SW480 (cell line): ENCODE measurements around the gene ADAMTS5.

Experiments
- DNase-seq: peaks from one replicate; pipeline ENCODE4 v3.0.0-alpha.2; 2016; ENCODE audit warnings: low spot score

The ADAMTS5 gene

GRCh38 chr21:26948194-26948593, 18.7 kb downstream of the ADAMTS5 start:
- DNase-seq, result no peak

GRCh38 chr21:26946744-26947446, 20.0 kb downstream of the ADAMTS5 start:
- no peak for DNase-seq

GRCh38 chr21:26945916-26946675, 20.8 kb downstream of the ADAMTS5 start:
- DNase-seq, result no peak

DNA sequence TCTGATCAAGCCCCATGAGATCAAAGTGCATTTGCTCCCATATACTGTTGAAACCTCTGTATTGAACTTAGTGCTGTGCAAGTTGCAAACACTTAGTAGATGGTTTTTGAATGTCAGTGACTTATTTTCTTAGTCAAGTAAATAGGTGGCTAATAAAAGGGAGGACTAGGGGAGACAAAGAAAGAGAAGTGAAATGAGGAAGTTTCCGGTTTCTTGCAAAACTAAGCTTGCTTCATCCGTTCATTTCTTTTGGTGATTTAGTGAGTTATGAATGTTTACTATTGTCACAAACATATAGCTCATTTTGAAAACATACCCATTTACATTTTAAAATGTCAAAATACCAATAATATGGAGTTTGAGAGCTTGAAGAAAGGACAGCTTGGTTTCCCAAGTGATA, 23.0 kb downstream of the ADAMTS5 start:
- no peak for DNase-seq

DNA sequence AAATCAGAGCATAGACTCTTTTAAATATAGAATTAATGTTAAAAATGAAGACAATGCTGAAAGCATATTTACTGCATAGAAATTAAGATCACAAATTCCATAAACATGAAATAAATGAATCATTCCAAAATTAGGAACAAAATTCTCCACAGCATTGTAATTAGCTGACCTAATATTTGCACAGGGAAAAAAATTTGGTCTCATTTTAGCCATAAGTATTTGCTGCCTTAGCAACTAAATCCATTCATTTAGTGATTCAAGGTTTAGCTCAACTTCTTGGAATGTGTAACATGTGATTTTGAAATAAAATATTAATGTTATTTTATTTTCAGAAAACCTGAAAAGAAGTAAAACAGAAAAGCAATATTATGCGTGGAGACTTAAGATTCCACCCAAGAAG, 25.5 kb downstream of the ADAMTS5 start:
- no peak for DNase-seq

DNA sequence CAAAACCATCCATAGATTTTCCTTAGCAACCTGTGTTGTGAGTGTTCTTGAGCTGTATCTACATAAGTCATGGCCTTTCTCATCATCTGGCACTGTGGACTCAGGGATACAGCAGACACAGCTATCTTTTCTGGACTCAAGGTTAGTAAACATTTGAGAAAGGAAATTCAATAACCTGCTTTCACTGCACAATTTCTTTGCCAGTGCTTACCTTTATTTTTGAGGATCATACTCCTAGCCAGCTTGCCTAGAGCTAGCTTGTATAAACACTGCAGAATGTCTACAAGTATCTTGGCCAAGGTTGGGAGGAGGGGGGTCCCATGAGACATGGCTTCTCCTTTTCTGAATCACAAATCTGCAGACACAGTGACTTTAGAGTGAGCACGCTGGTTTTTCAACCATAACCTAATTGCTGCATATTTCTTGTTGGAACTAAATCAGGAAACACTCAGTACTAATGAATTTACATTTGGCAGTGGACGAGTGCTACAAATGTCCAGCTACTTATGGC, 27.2 kb downstream of the ADAMTS5 start:
- DNase-seq, result no peak

GRCh38 chr21:26936641-26937040, 30.2 kb downstream of the ADAMTS5 start:
- no peak for DNase-seq

DNA sequence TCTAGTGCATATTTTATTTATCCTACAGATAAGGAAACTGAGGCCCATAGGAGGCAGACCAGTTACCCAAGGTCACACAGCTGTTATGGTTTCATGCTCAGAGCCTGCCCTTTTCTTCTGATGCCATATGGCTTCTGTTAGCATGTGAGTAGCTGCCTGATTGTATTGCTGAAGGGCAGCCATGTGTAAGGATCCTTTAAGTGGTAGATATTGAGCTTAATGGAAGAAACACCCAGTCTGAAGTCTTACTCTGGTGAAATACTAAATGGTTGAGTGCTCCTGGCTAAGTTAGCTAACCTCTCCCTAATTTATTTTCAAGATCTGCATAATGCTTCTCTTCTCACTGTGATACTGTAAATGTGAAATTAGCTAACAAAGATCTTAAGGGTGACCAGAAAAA, 30.9 kb downstream of the ADAMTS5 start:
- no peak for DNase-seq

DNA sequence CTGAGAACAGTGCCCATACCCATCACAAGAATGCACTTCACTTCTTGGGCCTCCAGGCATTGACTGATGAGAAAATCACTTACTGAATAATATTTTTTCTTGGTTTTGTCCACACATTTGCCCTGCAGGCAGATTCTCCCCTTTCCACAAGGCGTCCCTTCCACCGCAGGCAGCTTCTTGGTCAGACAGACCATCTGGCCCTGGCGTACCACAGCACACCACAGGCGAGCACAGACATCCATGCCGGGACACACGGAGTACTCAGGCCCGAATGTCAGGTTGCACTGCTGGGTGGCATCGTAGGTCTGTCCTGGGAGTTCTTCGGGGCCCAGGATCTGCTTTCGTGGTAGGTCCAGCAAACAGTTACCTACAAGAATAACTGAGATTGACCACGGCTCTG, 32.5 kb downstream of the ADAMTS5 start:
- no peak for DNase-seq

DNA sequence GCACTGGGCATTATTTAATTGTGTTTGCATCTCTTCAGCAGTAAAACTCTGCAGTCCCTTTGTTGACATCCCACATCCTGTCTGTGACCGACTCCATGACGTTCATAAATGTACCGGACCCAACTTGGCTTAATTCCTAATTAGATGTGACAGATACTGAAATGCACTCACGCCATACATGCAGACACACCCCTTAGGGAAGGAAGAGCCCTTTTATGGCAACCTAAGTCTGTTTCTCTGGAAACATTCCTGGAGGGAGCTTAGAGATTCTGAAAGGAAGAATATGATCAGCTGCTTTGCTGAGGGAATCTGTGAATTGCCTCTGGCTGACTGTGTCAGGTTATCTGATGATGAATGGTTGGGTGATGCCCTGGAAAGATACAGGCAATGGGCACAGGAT, 33.4 kb downstream of the ADAMTS5 start:
- no peak for DNase-seq

- DNase-seq, result no peak
These were observed 41.3 kb downstream of the ADAMTS5 start for GRCh38 chr21:26925636-26926035.

DNA sequence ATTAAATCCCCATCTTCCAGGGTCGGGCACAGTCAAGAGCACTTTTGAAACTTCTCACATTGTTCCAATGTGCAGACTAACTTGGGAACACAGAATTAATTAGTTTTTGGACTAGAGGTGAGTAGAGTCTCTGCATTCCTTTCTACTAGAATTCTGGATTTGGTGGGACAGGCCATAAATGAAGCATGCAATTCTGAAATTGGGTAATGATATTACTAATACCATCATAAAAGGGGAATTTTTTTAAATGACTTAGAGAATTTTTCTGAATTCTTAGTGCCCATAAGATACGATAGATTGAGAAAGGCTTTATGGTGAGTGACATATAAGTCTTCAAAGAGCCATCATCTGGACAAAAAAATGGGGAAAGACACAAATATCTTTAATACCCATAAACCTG, 41.8 kb downstream of the ADAMTS5 start:
- no peak for DNase-seq

DNA sequence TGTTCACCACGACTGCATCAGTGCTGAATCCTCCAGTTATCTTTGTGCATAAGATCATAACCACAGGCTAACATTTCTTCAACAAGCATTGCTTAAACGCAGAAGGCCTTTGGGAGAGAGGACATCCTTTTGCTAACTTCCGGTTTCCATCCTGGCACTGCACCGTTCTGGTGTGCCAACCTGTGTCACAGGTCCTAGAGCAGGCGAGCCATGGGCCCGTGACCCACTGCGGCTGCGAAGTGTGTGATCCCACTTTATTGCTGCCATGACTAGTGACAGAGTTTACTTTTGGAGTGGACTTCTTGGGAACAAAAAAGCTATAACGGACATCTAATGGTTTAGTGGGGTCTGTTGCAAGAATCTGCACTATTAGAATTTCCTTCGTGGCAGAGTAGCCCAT, 42.9 kb downstream of the ADAMTS5 start:
- no peak for DNase-seq

GRCh38 chr21:26920055-26920454, 46.8 kb downstream of the ADAMTS5 start:
- no peak for DNase-seq

- DNase-seq, result no peak
These were observed 48.4 kb downstream of the ADAMTS5 start for GRCh38 chr21:26918323-26919079.

DNA sequence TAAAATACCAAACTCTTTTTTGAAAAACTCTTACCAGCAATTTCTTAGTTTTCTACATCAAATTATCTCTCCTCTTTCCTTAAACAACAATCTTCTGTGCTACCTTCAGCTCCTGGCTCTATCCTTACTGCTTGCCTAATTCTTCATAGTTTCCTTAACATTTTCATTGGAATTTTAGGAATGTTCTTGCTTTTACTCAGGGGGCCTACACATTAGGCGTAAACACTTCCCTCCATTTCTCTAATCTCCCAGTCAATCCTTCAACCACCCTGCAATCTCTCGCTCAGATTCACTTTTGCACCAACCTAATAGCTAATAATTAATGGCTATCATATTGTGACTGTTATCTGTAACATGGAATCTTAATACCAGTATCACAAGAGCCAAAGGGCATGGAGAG, 50.1 kb downstream of the ADAMTS5 start:
- DNase-seq, result no peak

GRCh38 chr21:26914557-26914956, 52.3 kb downstream of the ADAMTS5 start:
- DNase-seq, result no peak

DNA sequence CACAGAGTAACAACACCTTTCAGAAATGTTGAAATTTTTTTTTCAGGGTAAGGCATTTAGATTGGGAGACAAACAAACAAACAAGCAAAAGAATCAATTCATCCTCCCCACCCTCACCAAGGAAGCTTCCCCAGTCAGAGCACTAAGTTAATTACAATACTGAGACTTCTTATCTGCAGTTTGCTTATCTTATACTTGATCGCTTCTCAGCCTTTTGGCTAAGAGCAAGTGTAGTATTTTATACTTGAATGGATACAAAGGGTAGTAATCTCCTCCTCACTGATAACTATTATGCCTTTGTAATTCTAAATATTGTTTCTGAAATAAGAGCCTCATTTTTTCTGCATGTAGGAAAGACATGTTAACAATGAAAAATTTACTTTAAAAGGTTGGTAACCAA, 54.4 kb downstream of the ADAMTS5 start:
- no peak for DNase-seq

DNA sequence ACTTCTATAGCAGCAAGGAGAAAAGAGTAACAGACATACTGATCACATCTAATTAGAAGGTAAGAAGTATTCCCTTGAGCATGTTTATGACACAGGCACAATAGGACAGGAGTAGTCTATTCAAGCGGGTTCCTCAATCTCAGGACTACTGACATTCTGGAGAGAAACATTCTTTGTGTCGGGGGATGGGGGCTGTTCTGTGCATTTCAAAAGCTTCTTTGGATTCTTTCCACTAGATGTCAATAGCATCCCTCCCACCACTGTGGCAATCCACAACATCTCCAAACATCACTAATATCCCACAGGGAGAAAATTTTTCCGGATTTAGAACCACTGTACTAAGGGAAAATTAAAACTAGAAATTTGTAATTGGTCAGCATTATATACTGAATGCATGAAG, 56.9 kb downstream of the ADAMTS5 start:
- DNase-seq, result no peak

DNA sequence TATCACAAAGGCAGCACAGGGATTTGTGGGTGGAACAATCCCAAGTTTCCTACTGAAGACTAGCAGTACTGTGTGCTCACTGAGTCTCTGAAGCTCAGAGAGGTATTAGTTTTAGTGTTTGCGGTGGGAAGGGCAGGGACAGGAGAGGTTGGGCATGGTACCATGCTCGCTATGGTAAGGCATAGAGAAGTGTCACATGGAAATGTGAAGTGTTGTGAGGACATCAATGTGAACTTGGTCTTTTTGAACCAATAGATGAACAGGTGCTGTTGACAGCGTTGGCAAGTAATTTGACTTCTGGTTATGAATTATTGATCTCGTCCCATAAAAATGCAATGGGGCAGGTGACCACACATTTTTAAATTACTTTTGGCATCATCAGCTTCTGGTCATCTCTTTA, 65.9 kb downstream of the ADAMTS5 start:
- DNase-seq, result no peak

DNA sequence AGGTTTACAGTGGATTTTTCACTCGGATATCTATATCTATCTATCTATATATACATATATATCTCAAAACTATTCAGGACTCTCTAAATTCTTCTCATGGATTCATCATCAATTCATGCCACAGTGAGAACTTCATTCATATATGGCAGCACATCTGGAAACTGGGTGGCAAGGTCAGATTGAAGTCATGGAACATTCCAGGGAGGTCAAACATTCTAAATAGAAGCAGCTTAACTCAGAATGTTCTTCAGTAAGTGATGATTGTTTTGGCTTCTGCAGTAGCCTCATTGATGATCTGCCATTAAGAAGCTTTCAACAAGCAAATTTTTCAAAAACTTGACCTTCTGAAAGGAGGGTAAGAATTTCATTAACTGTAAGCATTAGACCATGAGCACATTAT, 74.7 kb downstream of the ADAMTS5 start:
- no peak for DNase-seq

DNA sequence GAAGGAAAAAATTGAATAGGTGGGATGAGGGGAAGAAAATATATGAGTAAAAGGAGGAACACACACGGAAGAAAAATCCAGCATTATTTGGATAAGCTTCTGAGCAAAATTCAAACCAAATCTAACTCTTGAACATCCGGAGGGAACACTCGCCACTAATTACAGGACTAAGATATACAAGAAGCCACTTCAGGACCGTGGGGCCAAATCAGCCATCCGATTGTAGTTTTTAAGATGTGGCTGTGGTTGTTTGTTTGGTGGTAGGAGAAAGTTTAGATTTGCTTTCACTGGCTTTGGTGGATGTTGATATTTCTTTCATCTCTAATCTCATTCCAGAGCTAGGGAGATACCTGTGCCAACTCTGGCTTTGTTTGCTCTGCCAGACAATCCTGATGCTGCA, 78.0 kb downstream of the ADAMTS5 start:
- DNase-seq, result no peak

GRCh38 chr21:26888256-26888655, 78.6 kb downstream of the ADAMTS5 start:
- DNase-seq, result no peak
